OCI-LY7 (cell line): ENCODE measurements around the gene PRCC. TPM values are rescaled to one million over a fixed set of nuclear protein-coding genes. Genes with fewer than 3 reads are reported as not detected.

Experiments
- BruUV-seq: library from RNA; stranded (reverse); fragments of 400-500 nt; replicated peaks from 2 replicates; lab custom pipeline; 2021; lab: Mats Ljungman, UMichigan
- CTCF ChIA-PET: fragments of 300-600 bp; sonication (Branson Sonifier 250); formaldehyde crosslinking; loops from one replicate; lab custom pipeline; 2022; ENCODE audit warnings: antibody characterized with exemption; ENCODE audit not compliant: unreplicated experiment; lab: Charles Lee
- POLR2A ChIA-PET: fragments of 300-600 bp; sonication (Branson Sonifier 250); formaldehyde crosslinking; loops from one replicate; lab custom pipeline; 2022; ENCODE audit warnings: antibody characterized with exemption; lab: Charles Lee
- DNase-seq: peaks from one replicate; pipeline ENCODE4 v3.0.0-alpha.2; 2015; ENCODE audit warnings: low spot score
- H2AFZ ChIP-seq: fragments of 200-600 bp; sonication (generic), shearing (Covaris generic); 2 replicates; pipeline ENCODE4 v1.6.1; 2014; ENCODE audit warnings: mild to moderate bottlenecking, antibody characterized with exemption, low read length, moderate library complexity
- H3K27ac ChIP-seq: fragments of 200-600 bp; sonication (generic); 2 replicates; pipeline ENCODE4 v1.5.1; 2014; ENCODE audit warnings: mixed run types, low read depth, mild to moderate bottlenecking, moderate library complexity, low read length, inconsistent platforms; ENCODE audit not compliant: poor library complexity, severe bottlenecking
- H3K36me3 ChIP-seq: fragments of 200-600 bp; sonication (generic); 2 replicates; pipeline ENCODE4 v1.6.1; 2014; ENCODE audit warnings: mild to moderate bottlenecking, antibody characterized with exemption, low read length, moderate library complexity, mixed read lengths; ENCODE audit not compliant: insufficient read depth
- H3K4me1 ChIP-seq: fragments of 200-600 bp; sonication (generic); 2 replicates; pipeline ENCODE4 v1.5.1; 2014; ENCODE audit warnings: mild to moderate bottlenecking, low read length; ENCODE audit not compliant: insufficient read depth, poor library complexity, severe bottlenecking
- H3K4me2 ChIP-seq: fragments of 200-600 bp; sonication (generic); 2 replicates; pipeline ENCODE4 v1.6.1; 2014; ENCODE audit warnings: mild to moderate bottlenecking, low read length
- H3K4me3 ChIP-seq: fragments of 200-600 bp; sonication (generic); 2 replicates; pipeline ENCODE4 v1.5.1; 2014; ENCODE audit warnings: mild to moderate bottlenecking, low read depth, low read length; ENCODE audit not compliant: poor library complexity, severe bottlenecking
- H3K79me2 ChIP-seq: fragments of 200-600 bp; sonication (generic); 2 replicates; pipeline ENCODE4 v1.6.1; 2016; ENCODE audit warnings: low read depth, mild to moderate bottlenecking, low read length, moderate library complexity, mixed read lengths; ENCODE audit not compliant: insufficient read depth
- H3K9me2 ChIP-seq: fragments of 200-600 bp; sonication (generic); 2 replicates; pipeline ENCODE4 v1.6.1; 2016; ENCODE audit warnings: mild to moderate bottlenecking, low read length, mixed read lengths; ENCODE audit not compliant: insufficient read depth
- H3K9me3 ChIP-seq: fragments of 200-600 bp; sonication (generic); 2 replicates; pipeline ENCODE4 v1.6.1; 2014; ENCODE audit warnings: mild to moderate bottlenecking, mixed run types, low read length, mixed read lengths
- H4K20me1 ChIP-seq: fragments of 200-600 bp; sonication (generic); 2 replicates; pipeline ENCODE4 v1.6.1; 2014; ENCODE audit warnings: mild to moderate bottlenecking, antibody characterized with exemption, low read length, moderate library complexity, mixed read lengths; ENCODE audit not compliant: insufficient read depth
- CTCF ChIP-seq: fragments of 200-600 bp; sonication (generic); conservative IDR thresholded peaks from 2 replicates; pipeline ENCODE4 v1.5.1; 2014; ENCODE audit warnings: mild to moderate bottlenecking, antibody characterized with exemption, low read length, moderate library complexity, mixed read lengths
- EZH2phosphoT487 ChIP-seq: fragments of 200-600 bp; sonication (generic); IDR thresholded peaks from 2 replicates; pipeline ENCODE4 v1.6.1; 2018; ENCODE audit warnings: low read depth, borderline replicate concordance, mild to moderate bottlenecking, mixed run types, antibody characterized with exemption, low read length, moderate library complexity, mixed read lengths
- intact Hi-C: fragments of 100-400 bp; cut with micrococcal nuclease; formaldehyde crosslinking; loops from one replicate; pipeline ENCODE4 v1.10.0; 2022; ENCODE audit not compliant: unreplicated experiment
- total RNA-seq, 2 experiments: library from RNA; depleted of rRNA in 1 of 2; stranded (reverse); fragments of >200 nt in 1 of 2; shearing (Covaris generic) in 1 of 2; gene quantifications; 2 replicates each; pipeline ENCODE4 v1.2.3, GENCODE V29; 2014 to 2022

PRCC gene
- total RNA-seq, 2 experiments from 2014 or later, result 54.0 to 82.9 TPM

- DNase-seq, result no peak
- H3K79me2 ChIP-seq, result no peaks in the 10 kb centered on the region
- no peak overlapping the region for H3K27ac ChIP-seq
- H2AFZ ChIP-seq, result no peak overlapping the region
- CTCF ChIA-PET, result interaction anchor here (0.6 kb wide), 1 partner anchor 128 kb away, joined by 11 read pairs; no protein-coding TSS in a partner anchor
- BruUV-seq, result no TSS peak
- no peak overlapping the region for H3K4me2 ChIP-seq
- H3K9me3 ChIP-seq, result no peaks in the 10 kb centered on the region
- H3K9me2 ChIP-seq, result no peaks in the 10 kb centered on the region
- no peaks in the 10 kb centered on the region; the same call in 1 of the 2 replicates for H4K20me1 ChIP-seq
- POLR2A ChIA-PET, result interaction anchor here (1.0 kb wide), 1 partner anchor 15 kb away, joined by 4 read pairs; no protein-coding TSS in a partner anchor
- TF ChIP-seq CTCF (no peak), EZH2phosphoT487 (no peak)
- H3K36me3 ChIP-seq, result no peaks in the 10 kb centered on the region
- H3K4me1 ChIP-seq, result no peaks in the 10 kb centered on the region
- no peak overlapping the region for H3K4me3 ChIP-seq
- intact Hi-C loops, result no loop called here
Measured at GRCh38 chr1:156841295-156841855, 74.0 kb downstream of the PRCC start.

- Histone ChIP-seq H2AFZ (no peak overlapping the region), H3K27ac (no peak overlapping the region), H3K9me3 (no peaks in the 10 kb centered on the region), H3K36me3 (no peaks in the 10 kb centered on the region), H4K20me1 (no peaks in the 10 kb centered on the region; the same call in 1 of the 2 replicates), H3K9me2 (no peaks in the 10 kb centered on the region), H3K4me1 (no peaks in the 10 kb centered on the region), H3K4me2 (no peak overlapping the region), H3K79me2 (no peaks in the 10 kb centered on the region), H3K4me3 (no peak overlapping the region)
- CTCF ChIA-PET, result no interaction called here
- TF ChIP-seq EZH2phosphoT487, result no peak
- no peak for TF ChIP-seq CTCF
- DNase-seq, result no peak
- no TSS peak for BruUV-seq
- POLR2A ChIA-PET, result no interaction called here
- intact Hi-C loops, result no loop called here
Measured at GRCh38 chr1:156842618-156843300, 75.4 kb downstream of the PRCC start.

- POLR2A ChIA-PET, result no interaction called here
- Histone ChIP-seq H3K4me3 (no peak overlapping the region), H3K79me2 (no peaks in the 10 kb centered on the region), H3K9me2 (no peaks in the 10 kb centered on the region), H3K36me3 (no peaks in the 10 kb centered on the region), H3K4me1 (no peaks in the 10 kb centered on the region), H3K4me2 (no peak overlapping the region), H2AFZ (no peak overlapping the region), H3K27ac (no peak overlapping the region), H3K9me3 (no peaks in the 10 kb centered on the region), H4K20me1 (no peaks in the 10 kb centered on the region; the same call in 1 of the 2 replicates)
- no TSS peak for BruUV-seq
- no peak for DNase-seq
- CTCF ChIA-PET, result no interaction called here
- TF ChIP-seq CTCF, result no peak
- no peak for TF ChIP-seq EZH2phosphoT487
- intact Hi-C loops, result no loop called here
Measured at GRCh38 chr1:156844102-156844501, 76.8 kb downstream of the PRCC start.
